ENCODE results near the gene TAGLN2. TPM values are rescaled to one million over a fixed set of nuclear protein-coding genes. Genes with fewer than 3 reads are reported as not detected.

The TAGLN2 gene
- total and polyA plus RNA-seq, 9 of the 15 experiments (the other 6 are each of a cell fraction or from before 2014, with no cell fraction given), result 192 to 683 (median 455) TPM

- TF ChIP-seq TSHZ1 (CRISPR knock-in tag; IDR thresholded peaks at IDR 0.05) (no peak), GABPB1 (CRISPR knock-in tag; IDR thresholded peaks at IDR 0.05) (peak; percentile 47; the same call in 1 of the 2 replicates), ZKSCAN3 (CRISPR knock-in tag; IDR thresholded peaks at IDR 0.05) (no peak), POLR2G (IDR thresholded peaks at IDR 0.05; ENCODE audit: low read depth, low read length) (peak; percentile 61), ZC3H11A (IDR thresholded peaks at IDR 0.05; ENCODE audit: low read depth, low read length) (no peak), HDGF (IDR thresholded peaks at IDR 0.05) (no peak), MAFG (tag; conservative IDR thresholded peaks at IDR 0.05) (no peak), HDAC2 (IDR thresholded peaks at IDR 0.05) (no peak), CREB3 (tag; conservative IDR thresholded peaks at IDR 0.05; ENCODE audit: low read depth) (no peak), TAF7 (tag; IDR thresholded peaks at IDR 0.05) (no peak), ZSCAN29 (IDR thresholded peaks at IDR 0.05) (no peak), ERF (CRISPR knock-in tag; IDR thresholded peaks at IDR 0.05) (no peak), DPF2 (IDR thresholded peaks at IDR 0.05) (no peak), GTF2E2 (tag; IDR thresholded peaks at IDR 0.05) (no peak), HIVEP1 (CRISPR knock-in tag; IDR thresholded peaks at IDR 0.05) (no peak), ZBTB49 (CRISPR knock-in tag; IDR thresholded peaks at IDR 0.05; ENCODE audit: borderline replicate concordance) (no peak)
- TF ChIP-seq, protein P1, sequence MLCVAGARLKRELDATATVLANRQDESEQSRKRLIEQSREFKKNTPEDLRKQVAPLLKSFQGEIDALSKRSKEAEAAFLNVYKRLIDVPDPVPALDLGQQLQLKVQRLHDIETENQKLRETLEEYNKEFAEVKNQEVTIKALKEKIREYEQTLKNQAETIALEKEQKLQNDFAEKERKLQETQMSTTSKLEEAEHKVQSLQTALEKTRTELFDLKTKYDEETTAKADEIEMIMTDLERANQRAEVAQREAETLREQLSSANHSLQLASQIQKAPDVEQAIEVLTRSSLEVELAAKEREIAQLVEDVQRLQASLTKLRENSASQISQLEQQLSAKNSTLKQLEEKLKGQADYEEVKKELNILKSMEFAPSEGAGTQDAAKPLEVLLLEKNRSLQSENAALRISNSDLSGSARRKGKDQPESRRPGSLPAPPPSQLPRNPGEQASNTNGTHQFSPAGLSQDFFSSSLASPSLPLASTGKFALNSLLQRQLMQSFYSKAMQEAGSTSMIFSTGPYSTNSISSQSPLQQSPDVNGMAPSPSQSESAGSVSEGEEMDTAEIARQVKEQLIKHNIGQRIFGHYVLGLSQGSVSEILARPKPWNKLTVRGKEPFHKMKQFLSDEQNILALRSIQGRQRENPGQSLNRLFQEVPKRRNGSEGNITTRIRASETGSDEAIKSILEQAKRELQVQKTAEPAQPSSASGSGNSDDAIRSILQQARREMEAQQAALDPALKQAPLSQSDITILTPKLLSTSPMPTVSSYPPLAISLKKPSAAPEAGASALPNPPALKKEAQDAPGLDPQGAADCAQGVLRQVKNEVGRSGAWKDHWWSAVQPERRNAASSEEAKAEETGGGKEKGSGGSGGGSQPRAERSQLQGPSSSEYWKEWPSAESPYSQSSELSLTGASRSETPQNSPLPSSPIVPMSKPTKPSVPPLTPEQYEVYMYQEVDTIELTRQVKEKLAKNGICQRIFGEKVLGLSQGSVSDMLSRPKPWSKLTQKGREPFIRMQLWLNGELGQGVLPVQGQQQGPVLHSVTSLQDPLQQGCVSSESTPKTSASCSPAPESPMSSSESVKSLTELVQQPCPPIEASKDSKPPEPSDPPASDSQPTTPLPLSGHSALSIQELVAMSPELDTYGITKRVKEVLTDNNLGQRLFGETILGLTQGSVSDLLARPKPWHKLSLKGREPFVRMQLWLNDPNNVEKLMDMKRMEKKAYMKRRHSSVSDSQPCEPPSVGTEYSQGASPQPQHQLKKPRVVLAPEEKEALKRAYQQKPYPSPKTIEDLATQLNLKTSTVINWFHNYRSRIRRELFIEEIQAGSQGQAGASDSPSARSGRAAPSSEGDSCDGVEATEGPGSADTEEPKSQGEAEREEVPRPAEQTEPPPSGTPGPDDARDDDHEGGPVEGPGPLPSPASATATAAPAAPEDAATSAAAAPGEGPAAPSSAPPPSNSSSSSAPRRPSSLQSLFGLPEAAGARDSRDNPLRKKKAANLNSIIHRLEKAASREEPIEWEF (CRISPR knock-in tag; IDR thresholded peaks at IDR 0.05), result no peak
Measured at GRCh38 chr1:159929155-159930051, 4.1 kb upstream of the TAGLN2 start (continued).
